OCI-LY1 (cell line): Measurements from ENCODE around the gene KIRREL3.

Source experiments
- EZH2 ChIP-seq: fragments of 200-600 bp; sonication (generic), shearing (Covaris generic); IDR thresholded peaks from 2 replicates; pipeline ENCODE4 v1.8.0; 2017; ENCODE audit warnings: borderline replicate concordance, mixed run types, mild to moderate bottlenecking, antibody characterized with exemption, low read length, moderate library complexity, mixed read lengths
- TF ChIP-seq, protein P1 (sequence below): fragments of 200-600 bp; sonication (generic), shearing (Covaris generic); IDR thresholded peaks from 2 replicates; pipeline ENCODE4 v1.5.1; 2017; ENCODE audit warnings: mild to moderate bottlenecking, antibody characterized with exemption, low read length, moderate library complexity, mixed read lengths

DNA sequence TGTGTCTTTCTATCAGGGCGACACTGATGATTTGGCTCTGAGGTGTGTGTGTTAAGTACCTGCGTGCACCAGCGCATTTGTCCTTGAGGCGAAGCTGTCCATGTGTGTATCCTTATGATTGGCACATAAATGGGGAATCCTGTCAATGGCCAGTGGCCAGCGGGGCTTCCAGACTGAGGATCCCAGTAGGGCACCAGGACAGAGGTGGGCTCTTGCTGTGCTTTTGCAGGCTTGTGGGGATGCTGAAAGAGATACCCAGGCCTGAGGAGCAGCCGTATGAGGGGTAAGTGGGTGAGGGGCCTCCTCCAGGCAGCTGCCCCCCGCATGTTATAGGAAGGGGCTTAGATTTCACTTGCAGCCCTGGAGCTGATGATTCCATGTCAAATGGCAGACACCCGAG is 488.3 kb downstream of the KIRREL3 start:
- TF ChIP-seq, protein P1, sequence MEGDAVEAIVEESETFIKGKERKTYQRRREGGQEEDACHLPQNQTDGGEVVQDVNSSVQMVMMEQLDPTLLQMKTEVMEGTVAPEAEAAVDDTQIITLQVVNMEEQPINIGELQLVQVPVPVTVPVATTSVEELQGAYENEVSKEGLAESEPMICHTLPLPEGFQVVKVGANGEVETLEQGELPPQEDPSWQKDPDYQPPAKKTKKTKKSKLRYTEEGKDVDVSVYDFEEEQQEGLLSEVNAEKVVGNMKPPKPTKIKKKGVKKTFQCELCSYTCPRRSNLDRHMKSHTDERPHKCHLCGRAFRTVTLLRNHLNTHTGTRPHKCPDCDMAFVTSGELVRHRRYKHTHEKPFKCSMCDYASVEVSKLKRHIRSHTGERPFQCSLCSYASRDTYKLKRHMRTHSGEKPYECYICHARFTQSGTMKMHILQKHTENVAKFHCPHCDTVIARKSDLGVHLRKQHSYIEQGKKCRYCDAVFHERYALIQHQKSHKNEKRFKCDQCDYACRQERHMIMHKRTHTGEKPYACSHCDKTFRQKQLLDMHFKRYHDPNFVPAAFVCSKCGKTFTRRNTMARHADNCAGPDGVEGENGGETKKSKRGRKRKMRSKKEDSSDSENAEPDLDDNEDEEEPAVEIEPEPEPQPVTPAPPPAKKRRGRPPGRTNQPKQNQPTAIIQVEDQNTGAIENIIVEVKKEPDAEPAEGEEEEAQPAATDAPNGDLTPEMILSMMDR = no peak
- no peak for TF ChIP-seq EZH2
